HepG2 (cell line): ENCODE results near the gene GFPT2. TPM values are rescaled to one million over a fixed set of nuclear protein-coding genes. Genes with fewer than 3 reads are reported as not detected.

Experiments
- AGO1 ChIP-seq: fragments of 200-400 bp; formaldehyde crosslinking; IDR thresholded peaks from 2 replicates; pipeline ENCODE4 v1.6.1; 2017; ENCODE audit warnings: mild to moderate bottlenecking, low read depth, low read length, moderate library complexity; ENCODE audit not compliant: poor library complexity, severe bottlenecking
- FOXP1 ChIP-seq, 2 experiments: fragments of 450-650 bp in 1 of 2; IDR thresholded peaks; 2 replicates each; pipeline ENCODE4 v1.6.1; 2017 to 2018; ENCODE audit warnings: antibody characterized with exemption in 1 of 2
- GABPB1 ChIP-seq: IDR thresholded peaks from 2 replicates; pipeline ENCODE4 v1.6.1; 2016; ENCODE audit warnings: mild to moderate bottlenecking, missing genetic modification reagents, moderate library complexity, missing compliant biosample characterization
- HMG20A ChIP-seq: IDR thresholded peaks from 2 replicates; pipeline ENCODE4 v1.6.1; 2016; ENCODE audit warnings: borderline replicate concordance
- HNRNPLL ChIP-seq: fragments of 200-400 bp; formaldehyde crosslinking; IDR thresholded peaks from 2 replicates; pipeline ENCODE4 v1.6.1; 2017; ENCODE audit warnings: mild to moderate bottlenecking, low read depth, low read length; ENCODE audit not compliant: poor library complexity, severe bottlenecking
- MAFF ChIP-seq: IDR thresholded peaks from 2 replicates; pipeline ENCODE4 v1.6.1; 2011; ENCODE audit warnings: low read depth, low read length, improper control_type of control experiment
- NAIF1 ChIP-seq: sonication (generic); formaldehyde crosslinking; IDR thresholded peaks from 2 replicates; pipeline ENCODE4 v1.5.0; 2020; ENCODE audit warnings: mild to moderate bottlenecking, missing genetic modification reagents, borderline replicate concordance
- REPIN1 ChIP-seq: sonication (generic); formaldehyde crosslinking; IDR thresholded peaks from 2 replicates; pipeline ENCODE4 v1.8.0; 2022; ENCODE audit warnings: missing genetic modification reagents, low read depth, mild to moderate bottlenecking, borderline replicate concordance
- RFX1 ChIP-seq: fragments of 450-650 bp; IDR thresholded peaks from 2 replicates; pipeline ENCODE4 v1.6.1; 2017
- SALL1 ChIP-seq: sonication (generic); formaldehyde crosslinking; IDR thresholded peaks from 2 replicates; pipeline ENCODE4 v1.8.0; 2022; ENCODE audit warnings: mild to moderate bottlenecking, missing genetic modification reagents
- SSRP1 ChIP-seq: IDR thresholded peaks from 2 replicates; pipeline ENCODE4 v1.6.1; 2016; ENCODE audit warnings: control low read depth
- TBX2 ChIP-seq: sonication (generic); formaldehyde crosslinking; IDR thresholded peaks from 2 replicates; pipeline ENCODE4 v1.5.0; 2020; ENCODE audit warnings: missing genetic modification reagents, mild to moderate bottlenecking, borderline replicate concordance
- ZNF235 ChIP-seq: sonication (generic); formaldehyde crosslinking; IDR thresholded peaks from 2 replicates; pipeline ENCODE4 v1.8.1; 2023; ENCODE audit warnings: mild to moderate bottlenecking, missing genetic modification reagents, borderline replicate concordance
- ZNF605 ChIP-seq: sonication (generic); formaldehyde crosslinking; IDR thresholded peaks from 2 replicates; pipeline ENCODE4 v1.8.0; 2022; ENCODE audit warnings: mild to moderate bottlenecking, missing genetic modification reagents
- polyA plus RNA-seq, 8 experiments: library from polyadenylated mRNA; depleted of rRNA in 3 of 8; stranded (reverse) in 7 of 8; unstranded in 1 of 8; fragments of >200 nt; fragmentation: Illumina TruSeq in 4 of 8; extraction: Trizol in 4 of 8; gene quantifications; 2 replicates each; pipeline versions ENCODE4 v1.2.1 to v1.2.3, GENCODE V29; 2011 to 2016; ENCODE audit warnings: low read depth in 4 of 8, missing spikeins in 1 of 8, mixed read lengths in 1 of 8; ENCODE audit not compliant: insufficient read depth in 1 of 8
- total RNA-seq, 5 experiments: library from RNA; depleted of rRNA; stranded (reverse); fragments of >200 nt; fragmentation: Illumina TruSeq; extraction: Trizol; gene quantifications; 2 replicates each; pipeline ENCODE4 v1.2.3, GENCODE V29; 2016; ENCODE audit warnings: low read depth in 1 of 5
- TF ChIP-seq, protein P1 (sequence below): sonication (generic); formaldehyde crosslinking; IDR thresholded peaks from 2 replicates; pipeline ENCODE4 v1.5.1; 2020; ENCODE audit warnings: missing genetic modification reagents, mild to moderate bottlenecking, borderline replicate concordance
- TF ChIP-seq, protein P2 (sequence below): sonication (generic); formaldehyde crosslinking; IDR thresholded peaks from 2 replicates; pipeline ENCODE4 v1.4.0; 2020; ENCODE audit warnings: missing genetic modification reagents
- TF ChIP-seq, protein P3 (sequence below): sonication (generic); formaldehyde crosslinking; IDR thresholded peaks from 2 replicates; pipeline ENCODE4 v1.4.0; 2020; ENCODE audit warnings: missing genetic modification reagents
- TF ChIP-seq, protein P4 (sequence below): sonication (generic); formaldehyde crosslinking; IDR thresholded peaks from 2 replicates; pipeline ENCODE4 v1.5.1; 2020; ENCODE audit warnings: missing genetic modification reagents, mild to moderate bottlenecking, borderline replicate concordance
- TF ChIP-seq, protein P5 (sequence below): IDR thresholded peaks from 2 replicates; pipeline ENCODE4 v1.6.1; 2016

The GFPT2 gene
- total and polyA plus RNA-seq, 2 of the 13 experiments (the other 11 are each of a cell fraction or from before 2014, with no cell fraction given): 0.18 TPM

DNA sequence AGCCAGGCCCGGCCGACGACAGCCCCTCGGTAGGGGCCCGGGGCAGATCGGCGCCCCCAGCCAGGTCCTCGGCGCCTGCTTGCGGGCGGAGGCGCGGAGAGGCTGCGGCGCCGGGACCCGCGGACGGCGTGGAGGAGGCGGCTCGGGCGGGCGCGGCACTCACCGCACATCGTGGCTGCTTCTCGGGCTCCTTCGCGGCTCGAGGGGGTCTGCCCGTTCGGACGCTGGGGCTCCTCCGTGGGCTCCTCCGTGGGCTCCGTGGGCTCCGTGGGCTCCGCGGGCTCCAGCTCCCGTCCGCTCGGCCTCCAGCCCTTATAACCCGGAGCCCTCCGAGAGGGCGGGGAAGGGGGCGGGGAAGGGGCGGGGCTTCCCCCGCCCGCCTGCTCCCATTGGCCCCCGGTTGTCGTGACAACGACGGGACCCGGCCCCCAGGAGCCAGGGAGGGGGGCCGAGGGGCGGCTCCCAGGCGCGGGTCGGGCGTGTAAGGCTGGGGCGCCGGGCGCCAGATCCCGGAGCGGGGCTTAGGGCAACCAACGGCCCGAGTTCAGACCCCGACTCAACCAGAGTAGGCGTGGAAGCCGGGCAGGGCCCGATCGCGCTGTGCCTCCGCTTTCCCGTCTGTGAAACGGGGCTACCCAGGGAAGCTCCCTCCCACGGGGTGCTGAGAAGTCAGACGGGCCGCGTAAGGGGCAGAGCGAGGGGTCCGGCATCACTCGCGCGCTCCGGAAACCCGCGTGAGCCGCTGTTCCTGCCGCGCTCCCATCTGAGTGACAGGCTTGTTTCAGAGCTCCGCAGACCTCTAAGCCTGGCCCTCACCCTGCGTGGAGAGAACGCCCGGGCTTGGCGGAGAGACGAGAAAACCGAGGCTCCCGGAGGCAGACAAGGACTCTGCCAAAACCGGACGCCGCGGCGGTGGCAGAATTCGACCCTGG lies at the start of gene GFPT2 (continued):
- TF ChIP-seq TBX2 (CRISPR knock-in tag): no peak
- TF ChIP-seq, protein P1, sequence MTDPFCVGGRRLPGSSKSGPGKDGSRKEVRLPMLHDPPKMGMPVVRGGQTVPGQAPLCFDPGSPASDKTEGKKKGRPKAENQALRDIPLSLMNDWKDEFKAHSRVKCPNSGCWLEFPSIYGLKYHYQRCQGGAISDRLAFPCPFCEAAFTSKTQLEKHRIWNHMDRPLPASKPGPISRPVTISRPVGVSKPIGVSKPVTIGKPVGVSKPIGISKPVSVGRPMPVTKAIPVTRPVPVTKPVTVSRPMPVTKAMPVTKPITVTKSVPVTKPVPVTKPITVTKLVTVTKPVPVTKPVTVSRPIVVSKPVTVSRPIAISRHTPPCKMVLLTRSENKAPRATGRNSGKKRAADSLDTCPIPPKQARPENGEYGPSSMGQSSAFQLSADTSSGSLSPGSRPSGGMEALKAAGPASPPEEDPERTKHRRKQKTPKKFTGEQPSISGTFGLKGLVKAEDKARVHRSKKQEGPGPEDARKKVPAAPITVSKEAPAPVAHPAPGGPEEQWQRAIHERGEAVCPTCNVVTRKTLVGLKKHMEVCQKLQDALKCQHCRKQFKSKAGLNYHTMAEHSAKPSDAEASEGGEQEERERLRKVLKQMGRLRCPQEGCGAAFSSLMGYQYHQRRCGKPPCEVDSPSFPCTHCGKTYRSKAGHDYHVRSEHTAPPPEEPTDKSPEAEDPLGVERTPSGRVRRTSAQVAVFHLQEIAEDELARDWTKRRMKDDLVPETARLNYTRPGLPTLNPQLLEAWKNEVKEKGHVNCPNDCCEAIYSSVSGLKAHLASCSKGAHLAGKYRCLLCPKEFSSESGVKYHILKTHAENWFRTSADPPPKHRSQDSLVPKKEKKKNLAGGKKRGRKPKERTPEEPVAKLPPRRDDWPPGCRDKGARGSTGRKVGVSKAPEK: no peak
- no peak for TF ChIP-seq HMG20A (CRISPR knock-in tag)
- no peak for TF ChIP-seq MAFF
- no peak for TF ChIP-seq HNRNPLL
- TF ChIP-seq, protein P2, sequence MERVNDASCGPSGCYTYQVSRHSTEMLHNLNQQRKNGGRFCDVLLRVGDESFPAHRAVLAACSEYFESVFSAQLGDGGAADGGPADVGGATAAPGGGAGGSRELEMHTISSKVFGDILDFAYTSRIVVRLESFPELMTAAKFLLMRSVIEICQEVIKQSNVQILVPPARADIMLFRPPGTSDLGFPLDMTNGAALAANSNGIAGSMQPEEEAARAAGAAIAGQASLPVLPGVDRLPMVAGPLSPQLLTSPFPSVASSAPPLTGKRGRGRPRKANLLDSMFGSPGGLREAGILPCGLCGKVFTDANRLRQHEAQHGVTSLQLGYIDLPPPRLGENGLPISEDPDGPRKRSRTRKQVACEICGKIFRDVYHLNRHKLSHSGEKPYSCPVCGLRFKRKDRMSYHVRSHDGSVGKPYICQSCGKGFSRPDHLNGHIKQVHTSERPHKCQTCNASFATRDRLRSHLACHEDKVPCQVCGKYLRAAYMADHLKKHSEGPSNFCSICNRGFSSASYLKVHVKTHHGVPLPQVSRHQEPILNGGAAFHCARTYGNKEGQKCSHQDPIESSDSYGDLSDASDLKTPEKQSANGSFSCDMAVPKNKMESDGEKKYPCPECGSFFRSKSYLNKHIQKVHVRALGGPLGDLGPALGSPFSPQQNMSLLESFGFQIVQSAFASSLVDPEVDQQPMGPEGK (CRISPR knock-in tag): peak; percentile 28; the same call in 1 of the 2 replicates
- no peak for TF ChIP-seq SALL1
- no peak for TF ChIP-seq NAIF1 (CRISPR knock-in tag)
- no peak for TF ChIP-seq ZNF235 (CRISPR knock-in tag)
- TF ChIP-seq, protein P3, sequence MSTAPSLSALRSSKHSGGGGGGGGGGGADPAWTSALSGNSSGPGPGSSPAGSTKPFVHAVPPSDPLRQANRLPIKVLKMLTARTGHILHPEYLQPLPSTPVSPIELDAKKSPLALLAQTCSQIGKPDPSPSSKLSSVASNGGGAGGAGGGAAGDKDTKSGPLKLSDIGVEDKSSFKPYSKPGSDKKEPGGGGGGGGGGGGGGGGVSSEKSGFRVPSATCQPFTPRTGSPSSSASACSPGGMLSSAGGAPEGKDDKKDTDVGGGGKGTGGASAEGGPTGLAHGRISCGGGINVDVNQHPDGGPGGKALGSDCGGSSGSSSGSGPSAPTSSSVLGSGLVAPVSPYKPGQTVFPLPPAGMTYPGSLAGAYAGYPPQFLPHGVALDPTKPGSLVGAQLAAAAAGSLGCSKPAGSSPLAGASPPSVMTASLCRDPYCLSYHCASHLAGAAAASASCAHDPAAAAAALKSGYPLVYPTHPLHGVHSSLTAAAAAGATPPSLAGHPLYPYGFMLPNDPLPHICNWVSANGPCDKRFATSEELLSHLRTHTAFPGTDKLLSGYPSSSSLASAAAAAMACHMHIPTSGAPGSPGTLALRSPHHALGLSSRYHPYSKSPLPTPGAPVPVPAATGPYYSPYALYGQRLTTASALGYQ (CRISPR knock-in tag): no peak
- no peak for TF ChIP-seq FOXP1 (IDR thresholded peaks at IDR 0.05)
- no peak for TF ChIP-seq FOXP1 (CRISPR knock-in tag; IDR thresholded peaks at IDR 0.05)
- no peak for TF ChIP-seq AGO1
- TF ChIP-seq REPIN1 (CRISPR knock-in tag): no peak
- peak; percentile 23; the same call in 1 of the 2 replicates for TF ChIP-seq GABPB1 (CRISPR knock-in tag)
- TF ChIP-seq, protein P4, sequence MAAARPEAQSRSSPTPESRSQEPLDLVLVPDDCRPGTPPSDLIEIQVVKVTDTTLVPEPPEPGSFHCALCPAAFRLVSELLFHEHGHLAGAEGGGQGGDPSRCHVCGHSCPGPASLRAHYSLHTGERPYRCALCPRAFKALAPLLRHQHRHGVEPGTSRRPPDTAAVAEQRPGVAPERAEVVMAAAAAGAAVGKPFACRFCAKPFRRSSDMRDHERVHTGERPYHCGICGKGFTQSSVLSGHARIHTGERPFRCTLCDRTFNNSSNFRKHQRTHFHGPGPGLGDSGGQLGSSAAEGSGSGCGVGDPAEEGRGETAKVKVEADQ: no peak
- no peak for TF ChIP-seq ZNF605 (CRISPR knock-in tag)
- TF ChIP-seq, protein P5, sequence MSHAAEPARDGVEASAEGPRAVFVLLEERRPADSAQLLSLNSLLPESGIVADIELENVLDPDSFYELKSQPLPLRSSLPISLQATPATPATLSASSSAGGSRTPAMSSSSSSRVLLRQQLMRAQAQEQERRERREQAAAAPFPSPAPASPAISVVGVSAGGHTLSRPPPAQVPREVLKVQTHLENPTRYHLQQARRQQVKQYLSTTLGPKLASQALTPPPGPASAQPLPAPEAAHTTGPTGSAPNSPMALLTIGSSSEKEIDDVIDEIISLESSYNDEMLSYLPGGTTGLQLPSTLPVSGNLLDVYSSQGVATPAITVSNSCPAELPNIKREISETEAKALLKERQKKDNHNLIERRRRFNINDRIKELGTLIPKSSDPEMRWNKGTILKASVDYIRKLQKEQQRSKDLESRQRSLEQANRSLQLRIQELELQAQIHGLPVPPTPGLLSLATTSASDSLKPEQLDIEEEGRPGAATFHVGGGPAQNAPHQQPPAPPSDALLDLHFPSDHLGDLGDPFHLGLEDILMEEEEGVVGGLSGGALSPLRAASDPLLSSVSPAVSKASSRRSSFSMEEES (CRISPR knock-in tag): no peak
- no peak for TF ChIP-seq SSRP1 (CRISPR knock-in tag)
- peak; percentile 41; the same call in 1 of the 2 replicates for TF ChIP-seq RFX1
